ENCODE data around the gene TTC12.

The TTC12 gene

DNA sequence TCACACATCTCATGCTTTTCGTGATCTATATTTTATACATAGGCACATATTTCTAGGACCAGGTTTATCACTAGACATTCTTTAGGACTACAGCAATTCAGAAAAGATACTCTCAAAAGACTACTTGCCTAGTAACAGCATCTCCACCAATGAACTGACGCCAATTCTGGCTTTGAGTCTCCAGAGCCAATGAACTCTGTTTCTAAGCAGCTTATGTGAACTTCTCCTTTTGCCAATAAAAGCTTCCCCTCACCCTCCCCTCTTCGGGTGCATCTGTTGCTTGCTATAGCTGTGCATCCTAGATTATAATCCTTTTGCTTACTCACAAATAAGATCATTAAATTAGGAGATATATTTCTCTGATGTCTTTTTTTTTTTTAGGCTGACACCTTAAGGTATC lies 61.8 kb downstream of the TTC12 start:
- no peak for DNase-seq

DNA sequence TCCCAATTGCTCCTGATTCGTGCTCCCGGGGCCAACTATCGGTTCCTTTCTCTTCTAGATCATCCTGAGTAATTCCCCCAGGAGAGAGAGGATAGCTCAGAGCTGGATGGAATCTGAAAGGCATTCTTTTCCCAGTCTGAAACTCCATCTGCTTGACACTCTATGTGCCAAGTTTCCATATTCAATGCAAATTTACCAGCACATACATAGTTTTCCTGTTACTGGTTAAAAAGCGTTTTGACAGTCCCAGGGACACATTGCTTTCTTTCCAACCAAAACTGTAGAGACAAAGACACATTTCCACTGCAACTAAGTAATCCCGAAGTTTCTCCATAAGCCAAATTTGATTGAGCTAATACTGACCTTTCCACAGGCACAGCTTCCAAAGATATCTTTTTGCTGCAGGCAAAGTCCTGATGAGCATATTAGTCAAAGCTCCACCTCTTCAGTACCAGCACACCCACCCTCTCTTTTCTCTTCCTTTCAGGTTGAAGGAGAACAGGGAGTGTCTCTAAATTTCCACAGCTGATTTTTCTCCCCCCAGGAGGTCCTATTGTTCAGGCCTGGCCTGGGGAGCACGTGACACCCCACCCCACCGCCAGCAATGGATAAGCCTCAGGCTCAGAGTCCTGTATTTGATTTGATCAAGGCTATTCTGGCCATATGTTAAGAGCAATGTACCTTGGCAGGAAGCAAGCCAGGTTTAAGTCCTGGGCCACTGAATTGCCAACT lies 63.5 kb downstream of the TTC12 start:
- no peak for DNase-seq

DNA sequence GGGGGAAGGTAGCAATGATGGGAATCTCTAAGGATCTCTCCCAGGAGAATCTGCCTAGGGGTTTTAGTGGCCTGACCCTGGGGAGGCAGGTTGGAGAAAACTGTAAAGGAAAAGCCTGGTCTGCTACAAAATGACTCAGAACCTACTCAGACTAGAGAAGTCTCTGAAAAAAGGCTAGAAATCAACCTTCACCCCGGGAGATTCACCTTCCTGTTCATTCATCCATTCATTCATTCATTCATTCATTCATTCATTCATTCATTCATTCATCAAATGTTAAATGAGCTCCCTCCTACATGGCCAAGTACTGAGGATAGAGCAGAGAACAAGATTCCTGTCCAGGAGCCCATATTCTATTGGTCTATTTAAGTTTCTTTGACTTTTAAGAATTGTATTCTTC lies 64.3 kb downstream of the TTC12 start:
- DNase-seq = no peak

DNA sequence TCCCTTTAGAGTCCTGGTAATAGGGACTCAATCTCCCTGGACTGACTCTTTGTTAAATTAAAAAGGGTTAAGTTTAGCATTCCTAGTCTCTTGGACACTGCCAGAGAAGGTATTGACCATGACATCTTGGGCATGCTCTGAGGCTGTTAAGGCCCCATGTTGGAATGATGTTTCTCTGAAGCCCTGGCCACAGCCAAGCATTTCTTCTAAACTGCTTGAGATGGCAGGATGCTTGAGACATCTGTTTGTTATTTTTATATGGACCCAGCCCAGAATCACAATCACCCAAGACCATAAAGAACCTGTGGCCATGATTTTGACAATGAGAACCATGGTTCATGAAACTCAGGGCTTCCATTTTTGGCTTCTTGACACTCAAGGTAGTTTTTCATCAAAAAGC lies 67.7 kb downstream of the TTC12 start:
- no peak for DNase-seq

DNA sequence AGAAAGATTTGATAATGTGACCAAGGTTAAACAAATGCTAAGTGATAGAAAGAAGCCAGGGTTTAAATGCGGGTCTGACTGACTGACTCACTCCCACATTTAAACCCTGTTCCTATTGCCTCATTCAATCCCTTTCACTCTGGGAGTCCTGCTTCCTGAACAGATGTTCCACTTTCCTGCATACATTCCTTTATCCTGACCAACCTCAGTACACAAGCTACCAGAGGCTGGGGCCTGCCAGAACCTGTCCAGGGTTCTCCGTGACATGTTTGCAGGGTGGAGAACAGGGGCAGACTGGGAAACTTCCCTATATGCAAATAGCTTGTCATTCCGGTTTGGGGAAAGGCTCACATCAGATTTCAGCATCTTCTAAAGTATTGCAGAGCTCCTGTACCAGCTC lies 70.2 kb downstream of the TTC12 start:
- DNase-seq = no peak

DNA sequence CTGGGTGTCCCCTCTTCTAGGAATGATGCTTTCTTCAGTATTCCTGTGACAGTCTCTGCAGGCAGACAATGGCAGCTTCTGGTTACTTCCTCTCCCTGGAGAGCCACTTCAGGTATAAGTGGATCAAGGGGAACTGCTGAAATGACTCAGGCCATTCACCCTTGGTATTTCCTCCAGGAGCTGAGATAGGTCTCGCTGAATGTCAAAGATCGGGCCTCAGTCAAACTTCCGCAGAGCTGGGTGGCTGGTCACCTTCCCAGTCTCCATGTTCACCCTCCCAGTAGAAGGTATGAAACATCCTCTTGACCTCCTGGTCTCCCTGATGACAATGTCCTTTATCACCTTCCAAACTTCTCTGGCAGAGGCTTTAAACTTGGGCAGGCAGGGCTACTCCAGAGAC lies 71.4 kb downstream of the TTC12 start:
- DNase-seq = no peak

DNA sequence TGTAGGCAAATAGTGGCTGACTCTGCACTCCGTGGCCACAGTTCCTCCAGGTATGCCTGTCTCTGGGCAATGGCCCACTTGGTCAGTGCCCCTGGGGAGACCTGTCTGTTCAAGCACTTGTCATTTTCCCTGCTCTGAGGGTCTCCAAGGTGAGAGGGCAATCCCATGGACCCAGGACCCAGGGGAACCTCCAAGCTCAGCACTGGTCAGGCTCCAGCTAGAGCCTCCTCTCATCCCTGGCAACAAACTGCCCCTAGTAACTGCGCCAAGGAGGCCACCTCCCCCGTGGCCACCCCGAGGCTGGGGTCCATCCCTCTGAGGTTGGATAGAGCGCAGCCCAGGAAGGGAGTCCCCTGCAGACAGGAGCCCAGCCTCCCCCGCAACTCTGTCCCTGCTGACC lies 72.5 kb downstream of the TTC12 start:
- DNase-seq = no peak

DNA sequence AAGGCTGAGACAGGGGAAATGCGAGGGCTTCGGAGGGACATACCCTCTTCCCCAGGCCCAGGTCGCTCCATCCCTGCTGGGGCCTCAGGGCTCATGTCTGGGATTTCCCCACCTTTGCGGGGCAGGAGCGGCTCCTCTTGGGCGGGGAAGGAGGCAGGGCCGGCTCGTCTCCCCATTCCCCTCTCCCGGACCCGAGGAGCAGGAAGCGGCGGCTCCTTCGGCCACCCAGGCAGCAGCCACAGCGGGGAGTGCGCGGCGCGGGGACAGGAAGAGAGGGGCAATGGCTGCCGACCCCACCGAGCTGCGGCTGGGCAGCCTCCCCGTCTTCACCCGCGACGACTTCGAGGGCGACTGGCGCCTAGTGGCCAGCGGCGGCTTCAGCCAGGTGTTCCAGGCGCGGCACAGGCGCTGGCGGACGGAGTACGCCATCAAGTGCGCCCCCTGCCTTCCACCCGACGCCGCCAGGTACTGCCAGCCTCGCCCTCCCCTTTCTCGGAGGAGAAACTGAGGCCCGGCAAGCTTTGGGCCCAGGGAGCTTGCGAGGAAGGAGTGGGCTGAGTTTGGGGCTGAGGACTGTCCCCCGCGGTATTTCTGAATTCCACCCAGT lies 73.3 kb downstream of the TTC12 start, which contains the start of gene ANKK1:
ANKK1 (plus strand) TSS at position 175 of the 607 bp plus-strand sequence; CDS start at position 281, 106 bp downstream.
- no peak for DNase-seq

DNA sequence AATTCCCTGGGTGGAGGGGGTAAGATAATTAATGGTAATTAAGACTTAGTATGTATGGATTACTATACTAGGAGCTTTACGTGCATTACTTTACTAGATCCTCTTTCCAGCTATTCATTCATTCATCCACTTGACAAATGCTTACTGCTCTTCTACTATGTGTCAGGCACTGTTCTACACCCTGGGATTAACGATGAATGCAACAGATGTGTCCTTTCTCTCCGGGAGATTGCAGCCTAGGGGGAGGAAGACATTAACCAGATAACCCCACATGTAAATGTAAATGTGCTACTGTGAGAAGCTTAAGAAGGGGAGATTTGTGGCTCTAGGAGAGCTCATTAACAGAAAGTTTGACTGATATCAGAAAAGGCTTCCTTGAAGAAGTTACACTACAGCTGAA lies 74.9 kb downstream of the TTC12 start:
- DNase-seq = no peak

DNA sequence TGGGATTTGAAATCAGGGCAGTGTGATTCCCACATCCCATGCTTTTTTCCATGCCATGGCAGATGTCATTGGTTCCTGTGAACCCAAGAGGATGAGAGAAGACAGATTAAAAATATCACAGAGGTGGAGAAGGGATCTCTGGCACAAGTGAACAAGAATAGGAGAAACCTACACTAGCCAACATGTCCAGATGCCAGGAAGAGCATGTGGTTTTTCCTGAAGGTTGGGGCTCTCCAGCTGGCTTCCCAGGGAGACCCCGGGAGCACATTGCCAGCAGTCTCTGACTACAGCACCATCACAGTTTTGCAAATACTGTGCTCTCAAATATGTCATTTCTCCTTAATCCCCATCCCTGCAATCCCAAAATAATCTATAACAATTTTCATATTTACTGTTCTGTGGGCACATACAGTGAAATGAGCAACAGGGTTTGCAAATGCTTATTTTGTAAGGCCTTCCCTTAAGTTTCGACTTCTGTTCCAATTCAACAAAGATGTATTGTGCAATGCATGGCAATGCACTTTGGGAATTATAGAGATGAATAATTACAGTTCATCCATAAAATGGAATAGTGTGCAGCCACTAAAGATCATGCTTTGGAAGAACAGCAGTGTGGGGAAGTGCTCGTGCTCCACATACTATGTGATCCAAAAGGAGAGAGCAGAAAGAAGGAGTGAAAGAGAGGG lies 78.0 kb downstream of the TTC12 start:
- DNase-seq = no peak

DNA sequence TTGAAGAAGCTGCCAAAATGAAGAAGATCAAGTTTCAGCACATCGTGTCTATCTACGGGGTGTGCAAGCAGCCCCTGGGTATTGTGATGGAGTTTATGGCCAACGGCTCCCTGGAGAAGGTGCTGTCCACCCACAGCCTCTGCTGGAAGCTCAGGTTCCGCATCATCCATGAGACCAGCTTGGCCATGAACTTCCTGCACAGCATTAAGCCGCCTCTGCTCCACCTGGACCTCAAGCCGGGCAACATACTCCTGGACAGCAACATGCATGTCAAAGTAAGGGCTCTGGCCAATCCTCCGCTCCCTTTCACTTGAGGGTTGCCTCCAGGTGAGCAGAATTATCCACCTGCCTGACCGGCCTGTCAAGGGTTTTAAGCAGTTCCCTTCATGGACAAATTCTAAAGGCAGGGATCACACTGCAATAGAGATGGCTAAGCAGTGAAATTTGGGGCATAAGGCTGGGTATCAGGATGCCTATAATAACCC lies 79.2 kb downstream of the TTC12 start:
- DNase-seq = no peak

DNA sequence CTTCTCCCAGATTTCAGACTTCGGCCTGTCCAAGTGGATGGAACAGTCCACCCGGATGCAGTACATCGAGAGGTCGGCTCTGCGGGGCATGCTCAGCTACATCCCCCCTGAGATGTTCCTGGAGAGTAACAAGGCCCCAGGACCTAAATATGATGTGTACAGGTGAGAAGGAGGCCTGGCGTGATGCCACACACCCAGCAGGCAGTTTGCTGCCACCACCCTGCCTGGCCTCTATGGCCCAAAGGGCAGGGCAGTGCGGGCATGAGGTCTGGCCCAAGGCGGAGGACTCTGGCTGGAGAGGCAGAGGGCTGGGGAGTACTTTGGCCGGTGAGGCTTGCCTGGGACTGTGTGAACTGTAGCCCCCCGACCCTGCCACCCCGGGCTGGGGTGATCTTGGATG lies 80.5 kb downstream of the TTC12 start:
- DNase-seq = no peak

DNA sequence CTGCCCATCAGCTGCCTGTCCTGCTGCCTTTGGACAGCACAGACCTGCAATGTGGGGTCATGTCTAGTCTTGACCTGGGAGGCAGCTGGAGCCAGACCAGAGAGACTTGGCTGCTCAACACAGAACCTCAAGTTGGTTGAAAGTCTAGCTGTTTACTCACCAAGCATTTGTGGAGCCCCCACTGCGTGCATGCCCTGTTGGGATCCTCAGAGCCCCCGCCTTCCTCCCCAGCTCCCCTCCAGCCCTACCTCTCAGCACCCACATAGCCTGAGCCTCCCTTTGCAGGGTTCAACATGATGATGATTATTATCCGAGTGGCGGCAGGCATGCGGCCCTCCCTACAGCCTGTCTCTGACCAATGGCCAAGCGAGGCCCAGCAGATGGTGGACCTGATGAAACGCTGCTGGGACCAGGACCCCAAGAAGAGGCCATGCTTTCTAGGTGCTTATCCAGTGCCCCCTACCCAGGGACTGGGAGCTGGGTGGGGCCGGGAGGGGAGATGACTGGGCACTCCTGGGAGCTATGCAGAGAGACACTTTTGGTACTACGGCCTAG lies 81.5 kb downstream of the TTC12 start:
- DNase-seq = no peak

DNA sequence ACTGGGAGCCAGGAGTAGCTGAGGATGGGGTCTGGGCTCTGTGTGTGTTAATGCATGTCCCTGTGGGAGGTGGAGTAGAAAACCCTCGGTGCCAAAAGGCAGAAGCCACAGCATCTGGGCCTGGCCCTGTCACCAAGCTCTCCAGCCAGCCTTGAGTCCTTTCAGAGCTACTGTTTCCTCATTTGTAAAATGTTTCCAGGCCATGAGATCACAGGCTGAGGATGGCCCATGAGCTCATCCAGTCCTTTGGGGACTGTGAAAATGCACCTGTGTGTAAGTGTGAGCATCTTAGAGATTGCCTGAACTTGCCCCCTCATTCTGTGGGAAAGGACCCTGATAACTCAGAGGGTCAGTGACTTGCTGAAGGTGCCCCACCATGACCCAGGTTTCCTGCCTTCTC lies 82.3 kb downstream of the TTC12 start:
- DNase-seq = no peak

DNA sequence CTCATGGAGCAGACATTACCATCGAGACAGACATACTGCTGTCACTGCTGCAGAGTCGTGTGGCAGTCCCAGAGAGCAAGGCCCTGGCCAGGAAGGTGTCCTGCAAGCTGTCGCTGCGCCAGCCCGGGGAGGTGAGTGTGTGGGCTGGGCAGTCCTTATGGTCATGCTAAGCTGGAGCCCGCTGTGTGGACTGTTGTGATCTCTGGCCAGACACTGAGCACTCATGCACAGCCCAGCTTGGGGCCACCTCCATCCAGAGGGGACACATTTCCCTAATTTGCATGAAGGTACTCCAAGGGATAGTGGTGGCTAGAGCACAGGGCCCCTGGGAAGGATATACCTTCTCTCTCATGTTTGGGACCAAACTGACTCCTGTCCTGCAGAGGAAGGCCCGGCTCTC lies 82.8 kb downstream of the TTC12 start:
- DNase-seq = peak in 1 of 14 donors; percentile 8

DNA sequence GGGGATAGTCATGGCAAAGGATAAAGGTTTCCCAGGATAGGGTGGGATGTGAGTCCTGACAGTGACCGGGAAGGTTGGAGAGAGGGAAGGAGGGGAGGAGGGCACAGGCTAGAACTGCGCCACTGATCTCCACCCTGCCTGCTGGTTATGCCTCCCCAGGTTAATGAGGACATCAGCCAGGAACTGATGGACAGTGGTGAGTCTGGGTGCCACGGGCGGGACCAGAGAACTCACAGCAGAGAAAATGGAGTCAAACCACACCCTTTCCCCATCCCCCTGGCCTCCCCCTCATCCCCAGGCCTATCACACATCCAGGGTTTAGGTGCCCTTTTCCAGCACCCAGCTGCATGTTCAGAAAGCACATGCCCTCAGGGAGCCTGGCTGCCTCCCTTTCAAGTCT lies 83.4 kb downstream of the TTC12 start:
- no peak for DNase-seq

DNA sequence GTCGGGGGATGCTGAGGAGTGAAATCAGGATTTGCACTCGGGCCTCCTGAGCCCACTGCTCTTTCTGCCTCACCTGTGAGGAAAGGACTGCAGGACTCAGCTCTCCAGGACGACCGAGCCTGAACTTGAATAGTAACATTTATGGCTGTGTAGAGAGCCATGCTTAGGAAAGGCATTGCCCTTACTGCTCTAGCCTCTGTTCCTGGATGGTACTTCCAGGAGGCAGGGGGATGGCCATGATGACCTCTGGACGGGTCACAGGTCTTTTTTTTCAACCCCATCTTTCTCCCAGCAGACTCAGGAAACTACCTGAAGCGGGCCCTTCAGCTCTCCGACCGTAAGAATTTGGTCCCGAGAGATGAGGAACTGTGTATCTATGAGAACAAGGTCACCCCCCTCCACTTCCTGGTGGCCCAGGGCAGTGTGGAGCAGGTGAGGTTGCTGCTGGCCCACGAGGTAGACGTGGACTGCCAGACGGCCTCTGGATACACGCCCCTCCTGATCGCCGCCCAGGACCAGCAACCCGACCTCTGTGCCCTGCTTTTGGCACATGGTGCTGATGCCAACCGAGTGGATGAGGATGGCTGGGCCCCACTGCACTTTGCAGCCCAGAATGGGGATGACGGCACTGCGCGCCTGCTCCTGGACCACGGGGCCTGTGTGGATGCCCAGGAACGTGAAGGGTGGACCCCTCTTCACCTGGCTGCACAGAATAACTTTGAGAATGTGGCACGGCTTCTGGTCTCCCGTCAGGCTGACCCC lies 84.5 kb downstream of the TTC12 start:
- no peak for DNase-seq

DNA sequence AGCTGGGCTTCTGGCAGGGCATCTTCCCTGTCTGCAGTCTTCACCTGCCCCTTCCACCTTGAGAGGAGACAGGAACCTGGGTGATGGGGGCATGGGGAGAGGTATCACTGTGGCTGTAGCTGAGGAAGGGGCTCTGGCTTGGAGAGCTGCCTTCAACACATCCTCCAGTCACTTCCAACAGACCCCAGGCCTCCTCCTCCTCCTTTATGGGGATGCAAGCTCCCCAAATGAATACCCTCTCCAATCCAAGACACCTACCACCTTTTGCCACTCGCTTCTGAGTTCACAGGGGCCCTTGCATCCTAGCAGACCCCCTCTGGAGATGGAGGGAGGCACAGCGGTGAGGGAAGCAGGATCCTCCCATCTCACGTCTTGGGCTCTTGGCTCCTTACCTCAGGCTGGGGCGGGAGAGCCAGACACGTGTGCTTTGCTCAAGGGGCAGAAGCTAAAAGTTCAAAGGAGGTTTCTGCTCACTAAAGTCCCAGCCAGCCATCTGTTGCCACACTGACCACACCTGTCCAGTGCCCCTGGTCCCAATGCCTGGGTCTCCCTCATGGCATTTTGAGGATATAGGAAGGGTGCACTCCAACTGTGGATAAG lies 86.3 kb downstream of the TTC12 start:
- no peak for DNase-seq

DNA sequence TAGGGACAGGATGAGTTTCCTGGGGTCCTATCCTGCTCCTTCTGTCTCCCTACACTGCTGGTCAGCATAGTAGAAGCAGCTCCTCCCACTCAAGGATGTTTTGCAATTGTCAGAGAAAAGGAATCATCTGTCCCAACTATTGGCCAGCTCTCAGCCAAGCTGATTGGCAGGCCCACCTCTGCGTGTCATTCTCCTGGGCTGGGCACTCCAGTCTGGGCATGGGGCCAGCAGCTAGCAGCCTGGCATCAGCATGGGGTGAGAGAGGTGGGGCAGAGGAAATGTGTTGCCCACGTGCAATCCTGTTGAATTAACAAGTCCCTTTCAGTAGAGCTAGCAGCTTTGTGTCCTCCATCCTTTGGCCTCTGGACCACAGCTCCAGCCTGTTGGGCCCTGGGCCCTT lies 87.3 kb downstream of the TTC12 start:
- peak in 10 of 14 donors; percentile 25 to 82 (median 41) for DNase-seq

DNA sequence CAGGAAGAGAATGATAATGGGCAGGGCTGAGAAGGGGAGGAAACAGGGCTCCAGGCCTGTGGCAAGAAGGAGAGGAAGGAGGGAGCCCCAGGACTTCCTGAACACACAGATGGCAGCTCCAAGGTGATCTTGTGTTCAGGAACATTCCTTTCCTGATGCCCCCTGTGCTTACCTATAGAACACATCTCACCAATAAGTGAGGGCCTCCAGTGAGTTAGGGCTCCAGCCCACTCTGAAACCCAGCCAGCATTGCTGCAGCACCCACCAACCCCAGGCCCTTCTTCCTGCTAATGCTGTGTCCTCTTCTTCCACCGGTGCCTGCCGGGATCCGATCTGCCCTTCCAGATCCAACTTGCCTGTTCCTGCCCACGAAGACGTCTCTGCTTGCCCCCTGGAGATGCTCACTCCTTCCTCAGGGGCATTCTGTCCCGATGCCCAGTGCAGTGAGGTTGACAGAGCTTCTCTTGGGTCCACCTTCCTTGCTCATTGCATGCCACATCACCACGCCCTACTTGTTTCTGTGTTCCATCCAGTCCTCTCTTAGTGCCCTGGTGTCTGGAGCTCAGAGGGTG lies 90.6 kb downstream of the TTC12 start:
- no peak for DNase-seq

DNA sequence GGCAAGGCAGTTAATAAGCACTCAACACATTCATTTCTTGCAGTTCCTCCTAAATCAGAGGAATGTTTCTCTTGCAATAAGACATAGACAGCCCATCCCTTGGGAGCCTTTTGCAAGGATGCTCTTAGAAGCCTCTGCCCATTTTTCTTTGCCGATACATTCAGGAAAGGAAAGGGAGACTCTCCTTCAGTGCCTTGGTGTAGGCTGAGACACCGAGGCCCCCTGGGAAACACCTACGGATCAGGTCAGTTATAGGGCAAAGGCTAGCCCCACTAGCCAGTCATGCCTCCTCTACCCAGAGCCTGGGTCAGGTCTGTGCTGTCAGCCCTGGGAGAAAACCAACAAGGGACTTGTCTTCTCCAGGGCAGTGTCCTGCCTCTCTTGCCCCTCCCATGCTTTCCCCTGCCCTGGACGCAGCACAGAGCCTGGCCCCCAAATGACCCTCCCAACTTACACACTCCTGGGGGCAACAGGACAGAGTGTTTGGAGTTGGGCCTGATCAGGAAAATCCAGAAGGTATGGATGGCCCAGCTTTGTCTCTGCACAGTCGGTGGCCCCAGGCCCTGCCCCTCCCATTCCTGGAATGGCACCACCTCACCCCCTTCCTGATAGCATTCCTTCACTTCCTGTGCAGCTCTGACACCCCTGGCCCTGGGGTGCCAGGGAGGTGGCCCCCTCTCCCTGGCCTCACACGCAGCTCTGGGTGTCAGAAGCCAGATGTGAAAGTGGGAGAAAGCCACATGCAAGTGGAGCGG lies 91.5 kb downstream of the TTC12 start:
- no peak for DNase-seq

All from C1 segment of cervical spinal cord (tissue), 14 donors.